Left ventricle myocardium inferior (tissue), 1 donor: ENCODE results near the gene SENP7. TPM values are rescaled to one million over a fixed set of nuclear protein-coding genes. Genes with fewer than 3 reads are reported as not detected.

ENCODE experiments used
- DNase-seq: peaks from one replicate; pipeline ENCODE4 v3.0.0-alpha.2; 2020
- H3K27ac ChIP-seq: fragments of 200-600 bp; replicated peaks from 2 replicates; pipeline ENCODE4 v1.8.0; 2021
- H3K27me3 ChIP-seq: fragments of 200-600 bp; 2 replicates; pipeline ENCODE4 v1.8.0; 2021; ENCODE audit warnings: low read depth
- H3K36me3 ChIP-seq: fragments of 200-600 bp; 2 replicates; pipeline ENCODE4 v1.8.0; 2021
- H3K4me1 ChIP-seq: fragments of 200-600 bp; 2 replicates; pipeline ENCODE4 v1.8.0; 2021
- H3K4me3 ChIP-seq: fragments of 200-600 bp; 2 replicates; pipeline ENCODE4 v1.8.0; 2021; ENCODE audit warnings: mild to moderate bottlenecking, moderate library complexity
- H3K9me3 ChIP-seq: fragments of 200-600 bp; replicated peaks from 2 replicates; pipeline ENCODE4 v1.8.0; 2021
- intact Hi-C: fragments of 100-400 bp; cut with micrococcal nuclease; formaldehyde crosslinking; loops from one replicate; pipeline ENCODE4 v1.11.0; 2022
- total RNA-seq: library from RNA; stranded (reverse); fragmentation: NEBNext Ultra II Directional; extraction: Animal tissue kit (Norgen Biotek cat#: 25700); gene quantifications from one replicate; pipeline ENCODE4 v1.2.1, GENCODE V29; 2021
- TF ChIP-seq, protein P1 (sequence below): fragments of 200-600 bp; IDR thresholded peaks from 2 replicates; pipeline ENCODE4 v1.8.0; 2021; ENCODE audit warnings: antibody characterized with exemption, mild to moderate bottlenecking, borderline replicate concordance
- donor health status: DM: no; HTN: yes; CAD: no; lungs with severe emphysema.

SENP7 gene
- total RNA-seq, 1 donor from 2014 or later: 8.7 TPM

DNA sequence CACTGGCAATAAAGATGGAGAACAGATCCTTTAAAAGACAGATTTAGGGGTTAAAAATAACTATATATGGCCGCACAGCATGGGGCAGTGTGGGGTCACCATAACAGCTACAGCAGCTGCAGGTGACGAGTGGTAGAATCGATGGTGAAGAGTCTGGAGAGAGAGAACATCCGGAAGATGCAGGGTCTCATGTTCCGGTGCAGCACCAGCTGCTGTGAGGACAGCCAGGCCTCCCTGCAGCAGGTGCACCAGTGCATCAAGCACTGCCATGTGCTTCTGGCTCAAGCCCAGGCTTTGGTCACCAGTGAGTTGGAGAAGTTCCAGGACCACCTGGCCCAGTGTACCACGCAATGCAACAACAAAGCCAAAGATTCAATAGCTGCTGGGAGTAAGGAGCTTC is 98.9 kb downstream of the SENP7 start:
- TF ChIP-seq, protein P1, sequence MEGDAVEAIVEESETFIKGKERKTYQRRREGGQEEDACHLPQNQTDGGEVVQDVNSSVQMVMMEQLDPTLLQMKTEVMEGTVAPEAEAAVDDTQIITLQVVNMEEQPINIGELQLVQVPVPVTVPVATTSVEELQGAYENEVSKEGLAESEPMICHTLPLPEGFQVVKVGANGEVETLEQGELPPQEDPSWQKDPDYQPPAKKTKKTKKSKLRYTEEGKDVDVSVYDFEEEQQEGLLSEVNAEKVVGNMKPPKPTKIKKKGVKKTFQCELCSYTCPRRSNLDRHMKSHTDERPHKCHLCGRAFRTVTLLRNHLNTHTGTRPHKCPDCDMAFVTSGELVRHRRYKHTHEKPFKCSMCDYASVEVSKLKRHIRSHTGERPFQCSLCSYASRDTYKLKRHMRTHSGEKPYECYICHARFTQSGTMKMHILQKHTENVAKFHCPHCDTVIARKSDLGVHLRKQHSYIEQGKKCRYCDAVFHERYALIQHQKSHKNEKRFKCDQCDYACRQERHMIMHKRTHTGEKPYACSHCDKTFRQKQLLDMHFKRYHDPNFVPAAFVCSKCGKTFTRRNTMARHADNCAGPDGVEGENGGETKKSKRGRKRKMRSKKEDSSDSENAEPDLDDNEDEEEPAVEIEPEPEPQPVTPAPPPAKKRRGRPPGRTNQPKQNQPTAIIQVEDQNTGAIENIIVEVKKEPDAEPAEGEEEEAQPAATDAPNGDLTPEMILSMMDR: no peak
- no peak for DNase-seq
- Histone ChIP-seq H3K27ac (no peak overlapping the region), H3K4me3 (no peak overlapping the region), H3K4me1 (no peaks in the 10 kb centered on the region), H3K36me3 (peaks cover 15% of the 10 kb centered on the region), H3K27me3 (no peaks in the 10 kb centered on the region), H3K9me3 (peaks cover 10% of the 10 kb centered on the region)
- intact Hi-C loops: no loop called here

- no peak overlapping the region for H3K27ac ChIP-seq
- intact Hi-C loops: no loop called here
- no peaks in the 10 kb centered on the region for H3K4me1 ChIP-seq
- H3K27me3 ChIP-seq: no peaks in the 10 kb centered on the region
- DNase-seq: no peak
- H3K36me3 ChIP-seq: peaks cover 19% of the 10 kb centered on the region
- TF ChIP-seq, protein P1: no peak
- peaks cover 15% of the 10 kb centered on the region for H3K9me3 ChIP-seq
- H3K4me3 ChIP-seq: no peak overlapping the region
These were observed 99.4 kb downstream of the SENP7 start for GRCh38 chr3:101413656-101414055.

- intact Hi-C loops: no loop called here
- peaks cover 9% of the 10 kb centered on the region for H3K4me1 ChIP-seq
- no peak overlapping the region for H3K27ac ChIP-seq
- H3K27me3 ChIP-seq: no peaks in the 10 kb centered on the region
- peaks cover 73% of the 10 kb centered on the region for H3K9me3 ChIP-seq
- TF ChIP-seq, protein P1: no peak
- DNase-seq: no peak
- no peak overlapping the region for H3K4me3 ChIP-seq
- H3K36me3 ChIP-seq: peaks cover 42% of the 10 kb centered on the region
These were observed 121.5 kb downstream of the SENP7 start for GRCh38 chr3:101391413-101391950.

DNA sequence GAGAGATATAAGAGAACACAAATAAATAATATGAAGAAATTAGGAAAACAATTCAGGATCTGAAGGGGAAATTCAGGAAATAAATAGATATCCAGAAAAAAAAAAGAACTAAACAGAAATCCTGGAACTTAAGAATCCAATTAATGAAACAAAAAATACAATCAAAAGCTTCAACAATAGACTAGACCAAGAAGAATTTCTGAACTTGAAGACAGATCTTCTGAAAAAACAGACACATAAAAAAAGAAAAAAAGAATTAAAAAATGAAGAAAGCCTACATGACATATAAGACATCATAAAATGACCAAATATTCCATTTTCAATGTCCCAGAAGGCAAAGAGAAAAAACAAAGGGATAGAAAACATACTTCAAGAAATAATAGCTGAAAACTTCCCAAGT is 124.3 kb downstream of the SENP7 start:
- Histone ChIP-seq H3K4me1 (peaks cover 21% of the 10 kb centered on the region), H3K27me3 (no peaks in the 10 kb centered on the region), H3K27ac (no peak overlapping the region), H3K9me3 (peaks cover 57% of the 10 kb centered on the region), H3K4me3 (no peak overlapping the region), H3K36me3 (peaks cover 25% of the 10 kb centered on the region)
- TF ChIP-seq, protein P1: no peak
- intact Hi-C loops: no loop called here
- no peak for DNase-seq

DNA sequence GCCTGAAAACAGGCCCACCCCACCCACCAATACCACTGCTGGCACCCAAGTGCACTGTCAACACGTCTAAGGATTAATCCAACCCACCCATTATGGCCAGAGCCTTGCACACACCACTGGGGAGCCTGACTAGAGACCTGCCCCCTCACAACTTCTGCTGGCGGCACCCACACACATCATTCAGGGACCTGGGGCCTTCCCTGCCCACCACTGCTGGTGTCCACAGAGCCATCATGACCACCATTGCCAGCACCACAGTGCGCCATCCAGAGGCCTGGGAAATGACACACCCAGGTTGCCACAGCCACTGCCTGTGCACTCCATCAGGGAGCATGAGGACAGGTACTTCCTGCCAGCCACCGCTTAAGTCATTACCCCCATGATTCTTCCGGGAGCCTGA is 125.7 kb downstream of the SENP7 start:
- H3K27me3 ChIP-seq: no peaks in the 10 kb centered on the region
- intact Hi-C loops: no loop called here
- DNase-seq: no peak
- TF ChIP-seq, protein P1: no peak
- peaks cover 11% of the 10 kb centered on the region for H3K36me3 ChIP-seq
- no peak overlapping the region for H3K4me3 ChIP-seq
- H3K4me1 ChIP-seq: peaks cover 25% of the 10 kb centered on the region
- H3K27ac ChIP-seq: no peak overlapping the region
- peaks cover 43% of the 10 kb centered on the region for H3K9me3 ChIP-seq
